ENCODE data around the gene RAB10. TPM values are rescaled to one million over a fixed set of nuclear protein-coding genes. Genes with fewer than 3 reads are reported as not detected.

The RAB10 gene
- total RNA-seq, 1 experiment from 2014 or later = 138 TPM

GRCh38 chr2:26064846-26065245 is 31.0 kb downstream of the RAB10 start:
- ATAC-seq = peak; percentile 59
- intact Hi-C loops (cut with micrococcal nuclease) = loop anchor here (5.0 kb wide), 1 partner anchor 53 kb away; no protein-coding TSS in a partner anchor
- Histone ChIP-seq H3K4me3 (ENCODE audit: low read length) (no peak overlapping the region), H3K4me2 (ENCODE audit: low read length) (no peak overlapping the region), H3K79me2 (ENCODE audit: low read length) (peaks cover 95% of the 10 kb centered on the region), H3F3A (ENCODE audit: low read length, unreplicated experiment) (peaks cover 5% of the 10 kb centered on the region), H2AFZ (ENCODE audit: low read length) (no peak overlapping the region), H3K27me3 (ENCODE audit: low read length) (no peaks in the 10 kb centered on the region), H3K9me2 (replicated peaks; ENCODE audit: low read length) (no peaks in the 10 kb centered on the region), H4K20me1 (ENCODE audit: low read length) (peaks cover 5% of the 10 kb centered on the region; the same call in 1 of the 2 replicates), H3K9ac (ENCODE audit: low read length) (no peak overlapping the region), H3K4me1 (ENCODE audit: insufficient read depth, low read length) (peaks cover 24% of the 10 kb centered on the region), H3K27ac (ENCODE audit: low read length) (no peak overlapping the region), H3K9me3 (ENCODE audit: low read length) (no peaks in the 10 kb centered on the region), H3K36me3 (ENCODE audit: low read depth, low read length) (peaks cover 8% of the 10 kb centered on the region)
- peak; percentile 50 for DNase-seq
- BruUV-seq (replicated peaks) = no TSS peak
- POLR2A ChIA-PET (ENCODE audit: unreplicated experiment) = interaction anchor here (1.1 kb wide), 1 partner anchor 12 kb away, joined by 3 read pairs; no protein-coding TSS in a partner anchor
- TF ChIP-seq CTCF (conservative IDR thresholded peaks at IDR 0.05; ENCODE audit: low read depth, low read length) = no peak
- TF ChIP-seq EZH2 (IDR thresholded peaks at IDR 0.05; ENCODE audit: low read length, unreplicated experiment) = no peak
- no peak for TF ChIP-seq EZH2phosphoT487 (IDR thresholded peaks at IDR 0.05; ENCODE audit: borderline replicate concordance, low read length)
- CTCF ChIA-PET = no interaction called here

GRCh38 chr2:26067186-26067974 is 33.5 kb downstream of the RAB10 start:
- TF ChIP-seq EZH2 (IDR thresholded peaks at IDR 0.05; ENCODE audit: low read length, unreplicated experiment) = no peak
- TF ChIP-seq EZH2phosphoT487 (IDR thresholded peaks at IDR 0.05; ENCODE audit: borderline replicate concordance, low read length) = no peak
- TF ChIP-seq CTCF (conservative IDR thresholded peaks at IDR 0.05; ENCODE audit: low read depth, low read length) = no peak
- no peaks in the 10 kb centered on the region; the same call in 1 of the 2 replicates for H4K20me1 ChIP-seq (ENCODE audit: low read length)
- POLR2A ChIA-PET (ENCODE audit: unreplicated experiment) = no interaction called here
- CTCF ChIA-PET = no interaction called here
- peaks cover 3% of the 10 kb centered on the region for H3F3A ChIP-seq (ENCODE audit: low read length, unreplicated experiment)
- H3K27me3 ChIP-seq (ENCODE audit: low read length) = no peaks in the 10 kb centered on the region
- H3K9me3 ChIP-seq (ENCODE audit: low read length) = no peaks in the 10 kb centered on the region
- H3K4me3 ChIP-seq (ENCODE audit: low read length) = no peak overlapping the region
- H3K9ac ChIP-seq (ENCODE audit: low read length) = no peak overlapping the region; the same call in 1 of the 2 replicates
- H3K9me2 ChIP-seq (replicated peaks; ENCODE audit: low read length) = no peaks in the 10 kb centered on the region
- peak overlapping the region; percentile 85 for H3K27ac ChIP-seq (ENCODE audit: low read length)
- DNase-seq (no peak), ATAC-seq (no peak)
- H2AFZ ChIP-seq (ENCODE audit: low read length) = no peak overlapping the region
- intact Hi-C loops (cut with micrococcal nuclease) = loop anchor here (5.0 kb wide), 1 partner anchor 55 kb away; no protein-coding TSS in a partner anchor
- H3K36me3 ChIP-seq (ENCODE audit: low read depth, low read length) = peaks cover 10% of the 10 kb centered on the region; the same call in 1 of the 2 replicates
- H3K4me2 ChIP-seq (ENCODE audit: low read length) = peak overlapping the region; percentile 80; the same call in 1 of the 2 replicates
- H3K79me2 ChIP-seq (ENCODE audit: low read length) = peaks cover 95% of the 10 kb centered on the region
- BruUV-seq (replicated peaks) = no TSS peak
- H3K4me1 ChIP-seq (ENCODE audit: insufficient read depth, low read length) = peaks cover 26% of the 10 kb centered on the region
